22Rv1 (cell line): ENCODE data around the gene NLRP13.

ENCODE experiments used
- ZFX ChIP-seq: fragments of 450-650 bp; IDR thresholded peaks from 2 replicates; pipeline ENCODE4 v1.6.1; 2017; ENCODE audit warnings: antibody characterized with exemption, borderline replicate concordance
- TF ChIP-seq, protein P1 (sequence below): fragments of 450-650 bp; IDR thresholded peaks from 2 replicates; pipeline ENCODE4 v1.5.1; 2017; ENCODE audit warnings: mild to moderate bottlenecking

DNA sequence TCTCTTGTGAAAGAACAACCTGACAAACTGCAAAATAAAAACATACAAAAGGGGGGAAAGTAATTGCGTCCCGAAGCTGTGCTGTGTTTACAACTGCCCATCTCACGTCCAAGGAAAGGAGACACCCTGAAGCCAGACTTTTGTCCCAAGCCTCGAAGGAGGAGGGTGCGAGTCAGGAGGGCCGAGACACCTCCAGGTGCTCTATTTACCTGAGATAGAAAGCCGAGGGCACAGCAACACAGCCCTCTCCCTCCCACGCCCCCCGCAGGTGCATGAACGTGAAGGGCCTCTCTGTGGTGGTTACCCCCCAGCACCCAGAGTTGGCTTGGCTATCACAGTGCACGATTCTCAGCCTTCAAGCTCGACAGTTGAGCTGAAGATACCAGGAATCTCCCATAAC is 33.2 kb downstream of the NLRP13 start:
- TF ChIP-seq, protein P1, sequence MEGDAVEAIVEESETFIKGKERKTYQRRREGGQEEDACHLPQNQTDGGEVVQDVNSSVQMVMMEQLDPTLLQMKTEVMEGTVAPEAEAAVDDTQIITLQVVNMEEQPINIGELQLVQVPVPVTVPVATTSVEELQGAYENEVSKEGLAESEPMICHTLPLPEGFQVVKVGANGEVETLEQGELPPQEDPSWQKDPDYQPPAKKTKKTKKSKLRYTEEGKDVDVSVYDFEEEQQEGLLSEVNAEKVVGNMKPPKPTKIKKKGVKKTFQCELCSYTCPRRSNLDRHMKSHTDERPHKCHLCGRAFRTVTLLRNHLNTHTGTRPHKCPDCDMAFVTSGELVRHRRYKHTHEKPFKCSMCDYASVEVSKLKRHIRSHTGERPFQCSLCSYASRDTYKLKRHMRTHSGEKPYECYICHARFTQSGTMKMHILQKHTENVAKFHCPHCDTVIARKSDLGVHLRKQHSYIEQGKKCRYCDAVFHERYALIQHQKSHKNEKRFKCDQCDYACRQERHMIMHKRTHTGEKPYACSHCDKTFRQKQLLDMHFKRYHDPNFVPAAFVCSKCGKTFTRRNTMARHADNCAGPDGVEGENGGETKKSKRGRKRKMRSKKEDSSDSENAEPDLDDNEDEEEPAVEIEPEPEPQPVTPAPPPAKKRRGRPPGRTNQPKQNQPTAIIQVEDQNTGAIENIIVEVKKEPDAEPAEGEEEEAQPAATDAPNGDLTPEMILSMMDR, result no peak
- TF ChIP-seq ZFX, result no peak
